ENCODE measurements around the gene COG2. TPM values are rescaled to one million over a fixed set of nuclear protein-coding genes. Genes with fewer than 3 reads are reported as not detected.
"Not testable (repeated sequence)": the region's sequence is repeated elsewhere in the genome, so short reads cannot be mapped to it uniquely, and the experiment has no call there.

Gene COG2
- polyA plus RNA-seq, 4 donors = 21.3 to 40.1 (median 33.4) TPM

- not testable (repeated sequence) for DNase-seq (ENCODE audit: low read depth in 4 of 4, low spot score in 3 of 4)
These were observed 56.7 kb downstream of the COG2 start for GRCh38 chr1:230698964-230699363.

DNA sequence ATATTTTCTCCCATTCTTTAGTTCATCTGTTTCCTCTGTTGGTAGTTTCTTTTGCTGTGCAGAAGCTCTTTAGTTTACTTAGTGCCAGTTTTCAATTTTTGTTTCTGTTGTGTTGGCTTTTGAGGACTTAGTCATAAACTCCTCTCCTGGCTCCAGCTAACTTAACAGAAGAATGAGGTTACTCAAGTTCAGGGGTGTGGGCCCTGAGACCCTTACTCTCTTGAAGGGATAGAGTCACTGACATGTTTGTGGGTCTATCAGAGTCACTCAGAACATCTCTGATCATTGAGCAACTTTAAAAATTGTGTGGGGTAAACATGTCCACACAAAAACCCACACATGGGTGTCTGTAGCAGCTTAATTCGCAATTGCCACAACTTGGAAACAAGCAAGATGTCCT is 57.4 kb downstream of the COG2 start:
- no peak for DNase-seq (ENCODE audit: low read depth in 4 of 4, low spot score in 3 of 4)

DNA sequence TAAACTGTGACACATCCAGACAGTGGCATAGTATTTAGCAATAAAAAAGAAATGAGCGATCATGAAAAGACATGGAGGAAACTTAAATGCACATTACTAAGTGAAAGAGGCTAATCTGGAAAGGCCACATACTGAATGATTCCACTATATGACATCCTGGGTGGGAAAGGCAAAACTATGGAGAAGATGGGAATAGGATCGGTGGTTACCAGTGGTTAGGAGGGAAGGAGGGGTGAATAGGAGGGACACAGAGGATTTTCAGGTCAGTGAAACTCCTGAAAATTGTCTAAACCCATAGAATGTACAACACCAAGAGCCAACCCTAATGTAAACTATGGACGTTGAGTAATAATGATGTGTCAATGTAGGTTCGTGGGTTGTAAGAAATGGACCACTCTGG is 57.9 kb downstream of the COG2 start:
- no peak for DNase-seq (ENCODE audit: low read depth in 4 of 4, low spot score in 3 of 4)

GRCh38 chr1:230701434-230701833 is 59.2 kb downstream of the COG2 start:
- DNase-seq (ENCODE audit: low read depth in 4 of 4, low spot score in 3 of 4) = no peak

DNA sequence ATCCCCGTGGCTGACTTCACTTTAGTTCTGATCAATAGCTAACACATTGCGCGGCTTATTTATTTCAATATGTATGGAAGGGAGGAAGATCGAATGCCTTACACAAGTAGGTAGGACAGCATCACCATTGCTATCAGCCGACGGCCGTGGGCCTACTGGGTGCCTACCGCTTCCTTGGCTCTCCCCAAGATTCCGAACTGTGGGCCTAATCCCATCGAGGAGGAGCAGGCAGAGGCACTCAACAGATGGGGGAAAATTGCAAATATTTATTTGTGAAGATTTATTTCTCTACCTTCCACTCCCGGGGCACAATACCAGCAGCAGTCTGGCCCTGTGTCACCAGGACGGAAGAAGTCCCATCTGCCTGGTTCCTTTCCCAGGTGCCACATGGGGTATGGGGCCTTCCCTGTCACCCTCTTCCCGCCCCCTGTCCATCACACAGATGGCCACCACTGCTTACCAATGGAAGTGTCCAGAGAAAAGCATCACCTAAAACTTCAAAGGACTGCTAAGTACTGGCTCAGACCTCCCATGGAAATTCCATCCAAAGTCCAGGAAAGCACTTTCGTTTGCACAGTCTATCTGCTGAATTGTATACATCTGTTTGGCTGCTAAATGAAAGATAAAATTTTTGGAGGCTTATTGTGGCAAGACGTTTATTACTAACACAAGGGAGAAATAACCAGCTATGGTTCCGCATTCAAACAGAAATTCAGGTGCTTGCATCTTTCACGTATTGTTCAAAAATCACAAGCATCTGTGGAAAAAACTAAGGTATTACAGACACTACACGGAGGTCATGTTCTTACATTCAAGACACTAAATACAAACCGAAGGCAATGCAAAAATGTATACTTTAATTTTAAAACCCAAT is 59.9 kb downstream of the COG2 start:
- DNase-seq (ENCODE audit: low read depth in 4 of 4, low spot score in 3 of 4) = no peak

GRCh38 chr1:230702934-230703678 is 60.8 kb downstream of the COG2 start:
- peak in 2 of 4 donors; percentile 18 to 44 for DNase-seq (ENCODE audit: low read depth in 4 of 4, low spot score in 3 of 4)

DNA sequence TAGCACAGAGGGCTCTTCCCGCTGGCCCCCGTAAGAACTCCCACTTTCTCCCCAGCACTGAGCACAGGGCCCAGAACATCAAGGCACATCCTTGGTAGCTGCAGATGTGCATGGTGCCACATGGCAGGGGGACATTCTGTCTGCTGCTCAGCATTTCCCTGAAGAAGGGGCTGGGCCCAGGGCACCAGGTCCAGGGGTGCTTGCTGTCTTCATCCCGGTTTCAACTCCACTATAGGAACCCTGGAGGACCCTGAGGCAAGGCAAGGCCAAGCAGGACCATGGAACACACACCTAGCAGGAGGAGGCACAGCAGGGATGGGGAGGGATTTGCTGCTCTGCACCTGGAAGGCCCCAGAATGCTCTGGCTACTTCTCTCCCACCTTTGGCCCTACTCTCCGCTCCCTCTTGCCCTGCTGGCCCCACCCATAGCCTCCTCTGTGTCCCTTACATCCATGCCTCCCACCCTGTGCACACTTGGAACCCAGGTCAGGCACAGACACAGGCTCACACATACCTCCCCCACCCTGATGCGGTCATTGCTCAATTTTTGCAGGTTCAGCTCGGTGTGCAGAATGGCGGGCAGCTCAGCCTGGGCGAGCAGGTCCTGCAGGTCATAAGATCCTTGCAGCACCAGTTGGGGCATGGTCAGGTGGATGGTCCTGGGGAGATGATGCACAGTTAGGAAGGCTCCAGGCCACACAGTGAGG is 61.6 kb downstream of the COG2 start:
- DNase-seq (ENCODE audit: low read depth in 4 of 4, low spot score in 3 of 4) = no peak

- DNase-seq (ENCODE audit: low read depth in 4 of 4, low spot score in 3 of 4) = no peak
These were observed 62.5 kb downstream of the COG2 start for GRCh38 chr1:230704830-230705229.

DNA sequence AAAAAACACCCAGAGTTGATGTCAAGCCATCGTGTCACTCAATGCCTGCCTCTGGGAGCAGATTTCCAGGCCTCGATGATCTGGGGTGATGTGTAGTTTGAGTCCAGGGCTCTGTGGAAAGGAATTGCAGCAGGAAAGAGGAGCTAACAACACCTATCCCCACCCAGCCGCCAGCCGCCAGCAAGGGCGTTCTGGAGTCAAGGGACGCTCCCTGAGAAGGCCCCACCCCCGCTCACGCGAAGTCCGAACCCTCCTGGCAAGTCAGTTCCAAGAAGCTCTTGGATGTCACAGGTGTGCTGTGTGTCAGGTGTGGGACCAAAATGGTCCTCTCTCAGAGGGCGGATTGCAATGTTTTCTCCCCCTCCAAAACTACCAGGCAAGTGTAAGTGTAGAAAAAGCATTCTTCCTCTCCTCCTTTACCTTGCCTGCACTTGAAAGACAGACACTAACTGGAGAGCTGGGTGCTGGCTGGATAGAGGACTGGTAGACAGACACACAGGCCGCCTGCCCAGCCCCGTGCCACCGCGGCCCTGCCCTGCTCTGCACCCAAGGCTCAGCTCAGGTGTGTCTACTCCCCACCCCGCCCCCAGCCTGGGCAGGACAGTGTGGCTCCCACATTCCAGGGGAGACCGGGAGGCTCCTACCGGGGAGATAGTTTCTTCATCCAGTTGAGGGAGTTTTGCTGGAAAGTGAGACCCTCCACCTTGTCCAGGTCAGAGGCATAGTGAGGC is 63.2 kb downstream of the COG2 start:
- no peak for DNase-seq (ENCODE audit: low read depth in 4 of 4, low spot score in 3 of 4)

DNA sequence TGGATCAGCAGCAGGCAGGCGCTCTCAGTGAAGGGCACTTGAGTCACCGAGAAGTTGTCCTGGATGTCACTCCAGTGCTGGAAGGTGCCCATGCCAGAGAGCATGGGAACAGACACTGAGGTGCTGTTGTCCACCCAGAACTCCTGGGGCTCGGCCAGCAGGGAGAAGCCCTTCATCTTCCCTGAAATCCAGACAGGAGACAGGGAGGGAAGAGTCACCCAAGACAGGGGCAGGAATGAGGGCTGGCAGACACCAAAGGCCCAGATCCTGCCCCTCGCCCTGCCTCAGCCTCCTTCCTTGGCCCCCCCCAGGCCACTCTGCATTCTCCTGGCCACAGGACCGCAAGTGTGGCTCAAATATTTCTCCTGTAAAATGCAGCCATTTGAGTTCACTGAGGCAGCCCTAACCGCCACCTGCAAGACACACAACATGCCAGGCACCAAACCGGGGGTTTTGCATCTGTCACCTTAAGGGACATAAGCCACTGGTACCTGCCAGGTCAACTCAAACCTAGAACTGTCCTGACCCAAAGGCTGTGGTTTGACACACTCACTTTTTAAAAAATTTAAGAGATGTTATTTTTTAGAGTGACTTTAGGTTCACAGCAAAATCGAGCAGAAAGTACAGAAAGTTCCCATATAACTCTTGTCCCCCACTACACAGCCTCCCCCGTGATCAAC is 63.9 kb downstream of the COG2 start:
- DNase-seq (ENCODE audit: low read depth in 4 of 4, low spot score in 3 of 4) = no peak

- no peak for DNase-seq (ENCODE audit: low read depth in 4 of 4, low spot score in 3 of 4)
These were observed 64.8 kb downstream of the COG2 start for GRCh38 chr1:230706887-230707731.

GRCh38 chr1:230707732-230708630 is 65.7 kb downstream of the COG2 start:
- no peak for DNase-seq (ENCODE audit: low read depth in 4 of 4, low spot score in 3 of 4)

GRCh38 chr1:230708631-230709580 is 66.6 kb downstream of the COG2 start:
- no peak for DNase-seq (ENCODE audit: low read depth in 4 of 4, low spot score in 3 of 4)

GRCh38 chr1:230709619-230710542 is 67.6 kb downstream of the COG2 start:
- no peak for DNase-seq (ENCODE audit: low read depth in 4 of 4, low spot score in 3 of 4)

GRCh38 chr1:230710543-230710904 is 68.2 kb downstream of the COG2 start:
- no peak for DNase-seq (ENCODE audit: low read depth in 4 of 4, low spot score in 3 of 4)

GRCh38 chr1:230711245-230711644 is 69.0 kb downstream of the COG2 start:
- no peak for DNase-seq (ENCODE audit: low read depth in 4 of 4, low spot score in 3 of 4)

Measured in left renal pelvis (tissue), 4 donors.